Fibroblast of lung (primary cell): Measurements from ENCODE around the gene IP6K3.

Experiments
- CTCF ChIP-seq, 2 donors: IDR thresholded peaks in 1 of 2; conservative IDR thresholded peaks in 1 of 2; 1 replicate in 1 of 2; 2 replicates in 1 of 2; pipeline ENCODE4 v1.5.1; 2011 to 2012; ENCODE audit warnings: low read length in 2 of 2, control low read depth in 1 of 2, inconsistent platforms in 1 of 2, low read depth in 1 of 2, mild to moderate bottlenecking in 1 of 2
- EZH2 ChIP-seq: IDR thresholded peaks from 2 replicates; pipeline ENCODE4 v1.5.1; 2012; ENCODE audit warnings: low read length, control low read depth, mild to moderate bottlenecking; ENCODE audit errors: missing control alignments

- TF ChIP-seq CTCF (conservative IDR thresholded peaks at IDR 0.05 in 1 of 2, IDR thresholded peaks at IDR 0.05 in 1 of 2; ENCODE audit: low read depth in 1 of 2, low read length in 2 of 2) (no peak), EZH2 (no peak)
Observed at GRCh38 chr6:33791620-33792019, 44.9 kb upstream of the IP6K3 start.
